Cardiac muscle cell (in vitro differentiated cells and primary cell): ENCODE data around the gene ACSBG1. TPM values are rescaled to one million over a fixed set of nuclear protein-coding genes. Genes with fewer than 3 reads are reported as not detected.

Source experiments
- DNase-seq, 2 donors: peaks; one replicate each; pipeline versions ENCODE4 v3.0.0 to v3.0.0-alpha.2; 2010 to 2017; ENCODE audit warnings: low read depth in 1 of 2, low spot score in 1 of 2
- H3K27ac ChIP-seq: fragments of 200-600 bp; sonication (generic); 2 replicates; pipeline ENCODE4 v1.5.1; 2016
- H3K27me3 ChIP-seq: fragments of 200-600 bp; sonication (generic); 2 replicates; pipeline ENCODE4 v1.6.0; 2016; ENCODE audit warnings: control low read depth
- H3K36me3 ChIP-seq: fragments of 200-600 bp; sonication (generic); 2 replicates; pipeline ENCODE4 v1.5.1; 2016; ENCODE audit warnings: control low read depth
- H3K4me1 ChIP-seq: fragments of 200-600 bp; sonication (generic); 2 replicates; pipeline ENCODE4 v1.8.1; 2017; ENCODE audit warnings: low read depth, mild to moderate bottlenecking, mixed run types
- H3K4me3 ChIP-seq: fragments of 200-600 bp; sonication (generic); 2 replicates; pipeline ENCODE4 v1.5.1; 2016; ENCODE audit warnings: mild to moderate bottlenecking
- H3K9me3 ChIP-seq: fragments of 200-600 bp; sonication (generic); 2 replicates; pipeline ENCODE4 v1.5.1; 2017; ENCODE audit warnings: low read depth, mild to moderate bottlenecking, control low read depth
- polyA plus RNA-seq: library from polyadenylated mRNA; unstranded; fragments of >200 nt; fragmentation: Nextera tagmentation; extraction: Ambion mirVana; gene quantifications from 2 replicates; pipeline ENCODE4 v1.2.1, GENCODE V29; 2016
- total RNA-seq: library from RNA; depleted of rRNA; stranded (reverse); fragments of >200 nt; gene quantifications from 2 replicates; pipeline ENCODE4 v1.2.3, GENCODE V29; 2016
- TF ChIP-seq, protein P1 (sequence below): IDR thresholded peaks from 2 replicates; pipeline ENCODE4 v1.5.1; 2012; ENCODE audit warnings: low read depth, mild to moderate bottlenecking, low read length

Gene ACSBG1
- total and polyA plus RNA-seq, 2 experiments from 2014 or later: 0.13 to 0.24 TPM

DNA sequence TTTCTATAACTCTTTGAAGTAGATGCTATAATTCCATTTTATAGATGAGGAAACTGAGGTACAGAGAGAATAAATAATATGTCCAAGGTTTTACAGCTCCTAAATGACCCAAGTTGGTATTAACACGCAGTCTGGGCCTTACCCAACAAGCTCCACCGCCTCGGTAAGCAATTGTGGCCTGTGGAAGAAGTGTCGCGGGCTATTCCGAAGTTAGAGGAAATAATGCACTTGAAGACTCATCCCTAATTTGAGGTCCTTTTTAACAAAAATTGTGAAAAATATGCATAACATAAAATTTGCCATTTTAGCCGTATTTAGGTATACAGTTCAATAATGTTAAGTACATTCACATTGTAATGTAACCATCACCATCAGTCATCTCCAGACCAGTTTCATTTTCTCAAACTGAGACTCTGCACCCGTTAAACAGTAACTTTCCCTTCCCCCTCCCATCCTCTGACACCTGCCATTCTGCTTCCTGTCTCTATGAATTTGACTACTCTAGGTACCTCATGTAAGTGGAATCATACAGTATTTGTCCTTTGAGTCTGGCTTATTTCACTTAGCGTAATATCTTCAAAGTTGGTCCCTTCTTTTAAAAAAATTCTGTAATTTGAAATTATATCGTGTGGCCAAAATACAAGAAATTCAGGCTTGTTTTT is 67.0 kb downstream of the ACSBG1 start:
- H3K9me3 ChIP-seq: no peaks in the 10 kb centered on the region
- H3K27ac ChIP-seq: no peak overlapping the region
- no peaks in the 10 kb centered on the region for H3K27me3 ChIP-seq
- H3K36me3 ChIP-seq: peaks cover 80% of the 10 kb centered on the region
- no peaks in the 10 kb centered on the region for H3K4me1 ChIP-seq
- DNase-seq: no peak
- H3K4me3 ChIP-seq: no peak overlapping the region
- TF ChIP-seq, protein P1, sequence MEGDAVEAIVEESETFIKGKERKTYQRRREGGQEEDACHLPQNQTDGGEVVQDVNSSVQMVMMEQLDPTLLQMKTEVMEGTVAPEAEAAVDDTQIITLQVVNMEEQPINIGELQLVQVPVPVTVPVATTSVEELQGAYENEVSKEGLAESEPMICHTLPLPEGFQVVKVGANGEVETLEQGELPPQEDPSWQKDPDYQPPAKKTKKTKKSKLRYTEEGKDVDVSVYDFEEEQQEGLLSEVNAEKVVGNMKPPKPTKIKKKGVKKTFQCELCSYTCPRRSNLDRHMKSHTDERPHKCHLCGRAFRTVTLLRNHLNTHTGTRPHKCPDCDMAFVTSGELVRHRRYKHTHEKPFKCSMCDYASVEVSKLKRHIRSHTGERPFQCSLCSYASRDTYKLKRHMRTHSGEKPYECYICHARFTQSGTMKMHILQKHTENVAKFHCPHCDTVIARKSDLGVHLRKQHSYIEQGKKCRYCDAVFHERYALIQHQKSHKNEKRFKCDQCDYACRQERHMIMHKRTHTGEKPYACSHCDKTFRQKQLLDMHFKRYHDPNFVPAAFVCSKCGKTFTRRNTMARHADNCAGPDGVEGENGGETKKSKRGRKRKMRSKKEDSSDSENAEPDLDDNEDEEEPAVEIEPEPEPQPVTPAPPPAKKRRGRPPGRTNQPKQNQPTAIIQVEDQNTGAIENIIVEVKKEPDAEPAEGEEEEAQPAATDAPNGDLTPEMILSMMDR: no peak

DNA sequence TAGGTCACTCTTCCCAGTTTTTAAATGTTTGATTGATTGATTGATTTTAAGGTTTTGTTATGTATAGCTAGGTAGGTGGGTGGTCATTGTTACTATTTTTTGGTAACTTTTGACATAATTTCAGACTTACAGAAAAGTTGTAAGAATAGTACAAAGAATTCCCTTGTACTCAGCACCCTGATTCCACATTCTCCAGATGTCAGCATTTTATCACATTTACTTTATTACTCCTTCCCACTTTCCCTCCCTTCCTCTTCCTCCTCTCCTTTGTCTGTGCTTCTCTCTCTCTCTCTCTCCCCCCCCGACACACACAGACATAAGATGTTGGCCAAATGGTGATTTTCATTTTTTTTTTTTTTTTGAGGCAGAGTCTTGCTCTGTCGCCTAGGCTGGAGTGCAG is 70.4 kb downstream of the ACSBG1 start:
- Histone ChIP-seq H3K36me3 (peaks cover 85% of the 10 kb centered on the region), H3K9me3 (no peaks in the 10 kb centered on the region), H3K27me3 (no peaks in the 10 kb centered on the region), H3K4me1 (no peaks in the 10 kb centered on the region), H3K4me3 (no peak overlapping the region), H3K27ac (no peak overlapping the region)
- TF ChIP-seq, protein P1: no peak
- DNase-seq: no peak

DNA sequence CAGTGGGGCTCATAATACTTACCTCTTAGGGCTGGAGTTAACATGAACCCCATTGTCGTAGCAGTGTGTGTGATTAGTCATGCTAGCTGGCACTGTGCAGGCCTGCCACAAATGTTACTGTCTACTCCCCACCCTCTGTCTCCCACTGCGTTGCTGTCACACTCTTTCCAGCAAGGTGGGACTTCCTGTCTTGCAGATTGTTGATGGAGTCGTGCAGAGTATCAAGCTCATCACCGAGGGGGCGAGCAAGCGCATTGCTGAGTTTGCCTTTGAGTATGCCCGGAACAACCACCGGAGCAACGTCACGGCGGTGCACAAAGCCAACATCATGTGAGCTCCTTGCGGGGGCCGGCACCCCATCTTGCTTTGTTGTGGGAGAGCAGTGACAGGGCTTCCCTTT is 72.3 kb downstream of the ACSBG1 start:
- TF ChIP-seq, protein P1: no peak
- peaks cover 67% of the 10 kb centered on the region for H3K36me3 ChIP-seq
- H3K4me1 ChIP-seq: no peaks in the 10 kb centered on the region
- no peaks in the 10 kb centered on the region for H3K27me3 ChIP-seq
- no peak overlapping the region for H3K4me3 ChIP-seq
- H3K9me3 ChIP-seq: no peaks in the 10 kb centered on the region
- DNase-seq: no peak
- no peak overlapping the region for H3K27ac ChIP-seq

DNA sequence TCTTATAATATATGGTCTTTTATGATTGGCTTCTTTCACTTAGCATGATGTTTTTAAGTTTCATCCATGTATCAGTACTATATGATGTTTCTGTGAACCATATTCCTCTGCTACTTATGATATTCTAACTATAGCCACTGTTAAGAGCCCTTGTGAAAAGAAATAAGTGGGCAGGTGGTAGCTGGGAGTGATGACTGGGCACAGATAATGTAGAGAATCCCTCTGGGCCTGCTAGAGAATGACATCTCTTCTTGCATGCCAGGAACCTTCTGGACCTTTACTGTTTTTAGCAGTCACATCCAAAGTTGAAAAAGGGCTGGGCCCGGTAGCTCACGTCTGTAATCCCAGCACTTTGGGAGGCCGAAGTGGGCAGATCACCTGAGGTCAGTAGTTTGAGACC is 75.0 kb downstream of the ACSBG1 start:
- Histone ChIP-seq H3K27ac (peak overlapping the region; percentile 56), H3K4me3 (no peak overlapping the region), H3K9me3 (no peaks in the 10 kb centered on the region), H3K27me3 (no peaks in the 10 kb centered on the region), H3K4me1 (no peaks in the 10 kb centered on the region), H3K36me3 (peaks cover 50% of the 10 kb centered on the region)
- DNase-seq: no peak
- TF ChIP-seq, protein P1: no peak

DNA sequence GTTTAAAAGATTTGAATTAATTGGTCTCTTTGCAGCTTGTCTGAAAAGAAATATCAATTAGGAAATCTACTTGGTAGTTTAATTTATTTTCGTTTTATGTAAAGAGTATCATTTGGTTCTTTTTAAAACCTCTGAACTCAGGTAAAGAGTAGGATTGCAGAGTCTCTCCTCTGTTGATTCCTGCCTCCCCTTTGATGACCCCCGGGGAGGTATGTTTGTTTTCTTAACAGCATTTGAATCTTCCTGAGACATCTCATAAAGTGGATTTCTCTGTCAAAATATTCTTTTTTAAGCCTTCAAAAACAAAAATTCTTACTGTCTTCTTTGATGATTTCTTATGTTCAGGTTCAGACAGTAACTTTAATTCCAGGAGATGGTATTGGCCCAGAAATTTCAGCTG is 77.2 kb downstream of the ACSBG1 start:
- no peaks in the 10 kb centered on the region for H3K9me3 ChIP-seq
- TF ChIP-seq, protein P1: no peak
- DNase-seq: no peak
- H3K27me3 ChIP-seq: no peaks in the 10 kb centered on the region
- no peaks in the 10 kb centered on the region for H3K4me1 ChIP-seq
- peaks cover 34% of the 10 kb centered on the region for H3K36me3 ChIP-seq
- no peak overlapping the region for H3K27ac ChIP-seq
- no peak overlapping the region for H3K4me3 ChIP-seq
